PC-9 (cell line): ENCODE results near the gene TMEM108. TPM values are rescaled to one million over a fixed set of nuclear protein-coding genes. Genes with fewer than 3 reads are reported as not detected.

Experiments
- BruUV-seq: library from RNA; stranded (reverse); fragments of 400-500 nt; replicated peaks from 2 replicates; lab custom pipeline; 2021; lab: Mats Ljungman, UMichigan
- CTCF ChIA-PET: fragments of 300-600 bp; sonication (Branson Sonifier 250); formaldehyde crosslinking; loops from one replicate; lab custom pipeline; 2022; ENCODE audit warnings: antibody characterized with exemption; lab: Charles Lee
- POLR2A ChIA-PET: fragments of 300-600 bp; sonication (Branson Sonifier 250); formaldehyde crosslinking; loops from one replicate; lab custom pipeline; 2022; ENCODE audit warnings: antibody characterized with exemption; ENCODE audit not compliant: unreplicated experiment; lab: Charles Lee
- DNase-seq, 2 experiments: peaks; one replicate each; pipeline versions ENCODE4 v3.0.0 to v3.0.0-alpha.2; 2015 to 2022; ENCODE audit warnings: mixed read lengths in 1 of 2
- H2AFZ ChIP-seq: fragments of 200-600 bp; sonication (generic); 2 replicates; pipeline ENCODE4 v1.8.1; 2017; ENCODE audit warnings: antibody characterized with exemption
- H3F3A ChIP-seq: fragments of 200-600 bp; sonication (generic); 2 replicates; pipeline ENCODE4 v1.8.1; 2017; ENCODE audit warnings: antibody characterized with exemption, mild to moderate bottlenecking, low read depth; ENCODE audit not compliant: insufficient read depth
- H3K27ac ChIP-seq: fragments of 200-600 bp; sonication (generic); 2 replicates; pipeline ENCODE4 v1.6.1; 2016; ENCODE audit warnings: mixed run types
- H3K27me3 ChIP-seq: fragments of 200-600 bp; sonication (generic); 2 replicates; pipeline ENCODE4 v1.6.1; 2016; ENCODE audit warnings: low read depth, mixed run types; ENCODE audit not compliant: insufficient read depth
- H3K36me3 ChIP-seq: fragments of 200-600 bp; sonication (generic); 2 replicates; pipeline ENCODE4 v1.6.1; 2016; ENCODE audit warnings: low read depth, mixed run types
- H3K4me1 ChIP-seq: fragments of 200-600 bp; sonication (generic); replicated peaks from 2 replicates; pipeline ENCODE4 v1.6.1; 2016; ENCODE audit warnings: mixed run types; ENCODE audit not compliant: insufficient read depth
- H3K4me2 ChIP-seq: fragments of 200-600 bp; sonication (generic); 2 replicates; pipeline ENCODE4 v1.6.1; 2017; ENCODE audit warnings: mixed run types
- H3K4me3 ChIP-seq: fragments of 200-600 bp; sonication (generic); 2 replicates; pipeline ENCODE4 v1.6.1; 2016; ENCODE audit warnings: mixed run types
- H3K79me2 ChIP-seq: fragments of 200-600 bp; sonication (generic); 2 replicates; pipeline ENCODE4 v1.6.1; 2017; ENCODE audit warnings: low read depth, mixed run types
- H3K9me2 ChIP-seq: fragments of 200-600 bp; sonication (generic); 2 replicates; pipeline ENCODE4 v1.8.1; 2017; ENCODE audit warnings: mild to moderate bottlenecking; ENCODE audit not compliant: insufficient read depth
- H3K9me3 ChIP-seq: fragments of 200-600 bp; sonication (generic); 2 replicates; pipeline ENCODE4 v1.8.1; 2016; ENCODE audit warnings: low read depth; ENCODE audit not compliant: insufficient read depth
- H4K20me1 ChIP-seq: fragments of 200-600 bp; sonication (generic); 2 replicates; pipeline ENCODE4 v1.8.1; 2017; ENCODE audit not compliant: insufficient read depth
- CTCF ChIP-seq: fragments of 200-600 bp; sonication (generic); conservative IDR thresholded peaks from 2 replicates; pipeline ENCODE4 v1.6.1; 2017; ENCODE audit warnings: mixed run types, antibody characterized with exemption, mild to moderate bottlenecking, moderate library complexity
- EZH2 ChIP-seq: fragments of 200-600 bp; sonication (generic); IDR thresholded peaks from 2 replicates; pipeline ENCODE4 v1.8.0; 2017; ENCODE audit warnings: antibody characterized with exemption, low read depth
- intact Hi-C: fragments of 100-400 bp; cut with micrococcal nuclease; formaldehyde crosslinking; loops from one replicate; pipeline ENCODE4 v1.10.0; 2022; ENCODE audit not compliant: unreplicated experiment
- total RNA-seq: library from RNA; stranded (reverse); gene quantifications from 2 replicates; pipeline ENCODE4 v1.2.3, GENCODE V29; 2021

The TMEM108 gene
- total RNA-seq, 1 experiment from 2014 or later = not detected

- no peak overlapping the region for H3K4me2 ChIP-seq
- BruUV-seq = no TSS peak
- ChIA-PET POLR2A (no interaction called here), CTCF (no interaction called here)
- intact Hi-C loops = no loop called here
- no peaks in the 10 kb centered on the region for H3K4me1 ChIP-seq
- no peaks in the 10 kb centered on the region for H4K20me1 ChIP-seq
- H3K9me2 ChIP-seq = no peaks in the 10 kb centered on the region
- H3K9me3 ChIP-seq = no peaks in the 10 kb centered on the region
- H3K27ac ChIP-seq = no peak overlapping the region
- H3K36me3 ChIP-seq = no peaks in the 10 kb centered on the region
- H3K4me3 ChIP-seq = no peak overlapping the region
- DNase-seq = no peak
- no peak for TF ChIP-seq CTCF
- no peak for TF ChIP-seq EZH2
- H3F3A ChIP-seq = no peaks in the 10 kb centered on the region
- no peak overlapping the region for H2AFZ ChIP-seq
- H3K79me2 ChIP-seq = no peaks in the 10 kb centered on the region
- H3K27me3 ChIP-seq = peaks cover 23% of the 10 kb centered on the region
Measured at GRCh38 chr3:133283958-133284807, 246.0 kb downstream of the TMEM108 start.

GRCh38 chr3:133289322-133289721, 251.1 kb downstream of the TMEM108 start:
- no peaks in the 10 kb centered on the region for H3F3A ChIP-seq
- H3K36me3 ChIP-seq = no peaks in the 10 kb centered on the region
- no peaks in the 10 kb centered on the region for H4K20me1 ChIP-seq
- no peak overlapping the region for H3K27ac ChIP-seq
- H3K27me3 ChIP-seq = peaks cover 9% of the 10 kb centered on the region; the same call in 1 of the 2 replicates
- no peaks in the 10 kb centered on the region for H3K9me2 ChIP-seq
- BruUV-seq = no TSS peak
- no peak overlapping the region for H3K4me2 ChIP-seq
- TF ChIP-seq EZH2 = no peak
- TF ChIP-seq CTCF = no peak
- H3K4me3 ChIP-seq = no peak overlapping the region
- H3K4me1 ChIP-seq = no peaks in the 10 kb centered on the region
- DNase-seq = no peak
- ChIA-PET CTCF (no interaction called here), POLR2A (no interaction called here)
- H3K79me2 ChIP-seq = no peaks in the 10 kb centered on the region
- intact Hi-C loops = no loop called here
- H2AFZ ChIP-seq = no peak overlapping the region
- H3K9me3 ChIP-seq = no peaks in the 10 kb centered on the region

GRCh38 chr3:133292296-133292695, 254.1 kb downstream of the TMEM108 start:
- Histone ChIP-seq H4K20me1 (no peaks in the 10 kb centered on the region), H3K36me3 (no peaks in the 10 kb centered on the region), H3K9me2 (no peaks in the 10 kb centered on the region), H3K4me2 (no peak overlapping the region), H3K27ac (no peak overlapping the region), H3K27me3 (peaks cover under 1% of the 10 kb centered on the region; the same call in 1 of the 2 replicates), H3K9me3 (no peaks in the 10 kb centered on the region), H3K4me1 (no peaks in the 10 kb centered on the region), H3K79me2 (no peaks in the 10 kb centered on the region), H3F3A (no peaks in the 10 kb centered on the region), H3K4me3 (no peak overlapping the region), H2AFZ (no peak overlapping the region)
- CTCF ChIA-PET = no interaction called here
- TF ChIP-seq EZH2 (no peak), CTCF (no peak)
- intact Hi-C loops = no loop called here
- POLR2A ChIA-PET = no interaction called here
- DNase-seq = no peak
- no TSS peak for BruUV-seq
